ENCODE results near the gene BOLA3. TPM values are rescaled to one million over a fixed set of nuclear protein-coding genes. Genes with fewer than 3 reads are reported as not detected.

Gene BOLA3
- total and polyA plus RNA-seq, 10 donors = 12.6 to 41.4 (median 23.7) TPM

DNA sequence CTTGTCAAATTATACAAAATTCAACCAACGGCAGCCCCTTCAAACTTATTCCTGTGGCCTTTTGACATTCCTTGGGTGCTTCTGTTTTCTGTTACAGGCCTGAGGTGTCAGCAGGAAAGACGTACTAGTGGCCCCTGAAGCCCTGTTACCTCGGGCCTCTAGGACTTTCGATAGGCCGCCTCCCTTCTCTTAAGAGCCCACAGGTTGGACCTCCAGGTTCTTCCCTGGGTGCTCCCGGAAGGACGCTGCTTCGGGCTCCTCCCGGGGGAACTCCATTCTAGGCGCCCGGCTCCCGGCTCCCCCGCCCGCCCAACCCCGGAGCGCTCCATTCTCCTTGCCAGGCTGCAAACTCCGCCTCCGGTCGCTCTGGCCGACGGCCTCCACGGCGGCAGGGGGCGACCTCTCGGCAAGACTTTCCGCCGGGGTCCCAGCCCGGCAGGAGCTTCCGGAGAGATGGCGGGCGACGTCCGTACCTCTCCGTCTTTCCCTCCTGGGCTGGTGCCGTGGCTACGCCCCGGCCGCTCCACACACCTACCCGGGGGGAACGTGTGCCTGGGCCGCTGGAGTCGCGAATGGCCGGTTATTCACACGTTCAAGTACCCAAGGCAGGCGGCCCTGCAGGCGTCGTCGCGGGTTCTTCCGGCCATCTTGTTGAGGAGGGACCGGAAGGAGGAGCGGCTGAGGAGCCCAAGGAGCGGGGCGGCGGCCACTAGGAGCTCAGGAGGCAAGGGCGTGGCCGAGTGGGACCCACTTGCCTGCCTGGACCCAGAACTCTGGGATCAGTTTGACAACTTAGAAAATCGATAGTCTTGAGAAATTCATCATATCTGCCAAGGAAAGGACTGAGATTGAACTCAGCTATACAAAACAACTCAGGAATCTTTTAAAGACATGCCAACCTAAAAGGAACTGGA lies 27.5 kb downstream of the BOLA3 start:
- Histone ChIP-seq H3K27ac (peak overlapping the region; percentile 82 to 95 (median 86)), H3K4me3 (peak overlapping the region; percentile 46 to 89 (median 61)), H3K4me1 (peaks cover 0 to 13% (median 11%) of the 10 kb centered on the region in 6 donors), H3K27me3 (replicated peaks in 1 of 7) (no peaks in the 10 kb centered on the region), H3K36me3 (no peaks in the 10 kb centered on the region), H3K9me3 (peaks cover 3 to 34% (median 28%) of the 10 kb centered on the region in 8 donors)
- 5 to 10% (median 8%) methylated on average over 26 to 59 of the region's 59 CpGs for WGBS, 5 donors
- TF ChIP-seq POLR2A (IDR thresholded peaks at IDR 0.05) (no peak), POLR2AphosphoS5 (IDR thresholded peaks at IDR 0.05) (peak; percentile 78 to 90 (median 80))
- TF ChIP-seq, protein P1, sequence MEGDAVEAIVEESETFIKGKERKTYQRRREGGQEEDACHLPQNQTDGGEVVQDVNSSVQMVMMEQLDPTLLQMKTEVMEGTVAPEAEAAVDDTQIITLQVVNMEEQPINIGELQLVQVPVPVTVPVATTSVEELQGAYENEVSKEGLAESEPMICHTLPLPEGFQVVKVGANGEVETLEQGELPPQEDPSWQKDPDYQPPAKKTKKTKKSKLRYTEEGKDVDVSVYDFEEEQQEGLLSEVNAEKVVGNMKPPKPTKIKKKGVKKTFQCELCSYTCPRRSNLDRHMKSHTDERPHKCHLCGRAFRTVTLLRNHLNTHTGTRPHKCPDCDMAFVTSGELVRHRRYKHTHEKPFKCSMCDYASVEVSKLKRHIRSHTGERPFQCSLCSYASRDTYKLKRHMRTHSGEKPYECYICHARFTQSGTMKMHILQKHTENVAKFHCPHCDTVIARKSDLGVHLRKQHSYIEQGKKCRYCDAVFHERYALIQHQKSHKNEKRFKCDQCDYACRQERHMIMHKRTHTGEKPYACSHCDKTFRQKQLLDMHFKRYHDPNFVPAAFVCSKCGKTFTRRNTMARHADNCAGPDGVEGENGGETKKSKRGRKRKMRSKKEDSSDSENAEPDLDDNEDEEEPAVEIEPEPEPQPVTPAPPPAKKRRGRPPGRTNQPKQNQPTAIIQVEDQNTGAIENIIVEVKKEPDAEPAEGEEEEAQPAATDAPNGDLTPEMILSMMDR (IDR thresholded peaks at IDR 0.05 in 8 of 11, conservative IDR thresholded peaks at IDR 0.05 in 3 of 11) = peak in 10 of 11 experiments; percentile 36 to 84 (median 76)
- intact Hi-C loops (cut with DNase I; ENCODE audit: low total_unique reads) = no loop called here
- DNase-seq = peak; percentile 94

DNA sequence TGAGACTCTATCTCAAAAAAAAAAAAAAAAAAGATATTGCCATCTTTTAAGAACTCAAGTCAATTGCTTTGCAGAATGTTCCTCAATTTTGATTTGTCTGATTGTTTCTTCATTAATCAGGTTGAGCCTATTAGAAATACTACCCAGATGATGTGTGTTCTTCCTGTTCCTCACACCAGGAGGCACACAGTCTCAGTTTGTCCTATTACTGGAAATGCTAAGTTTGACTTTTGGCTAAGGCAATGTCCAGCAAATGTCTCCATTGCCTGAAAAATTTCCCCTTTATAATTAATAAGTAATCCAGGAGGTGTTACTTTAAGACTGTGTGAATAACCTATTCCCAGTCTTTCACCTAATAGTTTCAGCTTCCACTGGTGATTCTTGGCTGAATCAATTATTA lies 28.4 kb downstream of the BOLA3 start:
- Histone ChIP-seq H3K4me3 (peak overlapping the region in 1 of 8 donors; percentile 89), H3K27ac (no peak overlapping the region), H3K9me3 (peaks cover 3 to 34% (median 28%) of the 10 kb centered on the region in 8 donors), H3K4me1 (peaks cover 0 to 13% (median 11%) of the 10 kb centered on the region in 6 donors), H3K36me3 (no peaks in the 10 kb centered on the region), H3K27me3 (replicated peaks in 1 of 7) (no peaks in the 10 kb centered on the region)
- DNase-seq = no peak
- intact Hi-C loops (cut with DNase I; ENCODE audit: low total_unique reads) = no loop called here
- TF ChIP-seq POLR2A (IDR thresholded peaks at IDR 0.05) = no peak
- no peak for TF ChIP-seq POLR2AphosphoS5 (IDR thresholded peaks at IDR 0.05)
- TF ChIP-seq, protein P1 (IDR thresholded peaks at IDR 0.05 in 8 of 11, conservative IDR thresholded peaks at IDR 0.05 in 3 of 11) = no peak

DNA sequence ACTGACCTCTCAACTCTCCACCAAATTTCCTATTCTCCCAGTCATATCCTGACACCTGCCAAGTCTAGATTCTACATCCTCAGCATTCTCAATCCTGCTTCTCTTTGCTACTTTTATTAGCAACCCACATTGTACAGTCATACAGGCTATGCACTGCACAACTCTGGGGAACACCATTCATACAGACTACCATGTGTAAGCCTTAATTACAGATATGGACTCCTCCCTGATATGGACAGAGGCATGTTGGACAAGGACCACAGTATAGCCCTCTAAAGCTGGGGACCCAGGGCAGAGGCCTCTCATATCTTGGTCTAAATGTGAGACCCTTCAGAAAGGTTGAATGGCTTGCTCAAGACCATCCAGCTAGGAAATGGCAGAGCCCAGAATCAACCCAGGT lies 36.3 kb downstream of the BOLA3 start:
- Histone ChIP-seq H3K27me3 (replicated peaks in 1 of 7) (no peaks in the 10 kb centered on the region), H3K9me3 (no peaks in the 10 kb centered on the region), H3K4me1 (no peaks in the 10 kb centered on the region), H3K27ac (no peak overlapping the region), H3K4me3 (no peak overlapping the region), H3K36me3 (peaks cover 0 to 11% (median 0%) of the 10 kb centered on the region in 6 donors)
- no peak for TF ChIP-seq POLR2AphosphoS5 (IDR thresholded peaks at IDR 0.05)
- no peak for TF ChIP-seq POLR2A (IDR thresholded peaks at IDR 0.05)
- TF ChIP-seq, protein P1 (IDR thresholded peaks at IDR 0.05 in 8 of 11, conservative IDR thresholded peaks at IDR 0.05 in 3 of 11) = no peak
- no peak for DNase-seq
- intact Hi-C loops (cut with DNase I; ENCODE audit: low total_unique reads) = no loop called here

DNA sequence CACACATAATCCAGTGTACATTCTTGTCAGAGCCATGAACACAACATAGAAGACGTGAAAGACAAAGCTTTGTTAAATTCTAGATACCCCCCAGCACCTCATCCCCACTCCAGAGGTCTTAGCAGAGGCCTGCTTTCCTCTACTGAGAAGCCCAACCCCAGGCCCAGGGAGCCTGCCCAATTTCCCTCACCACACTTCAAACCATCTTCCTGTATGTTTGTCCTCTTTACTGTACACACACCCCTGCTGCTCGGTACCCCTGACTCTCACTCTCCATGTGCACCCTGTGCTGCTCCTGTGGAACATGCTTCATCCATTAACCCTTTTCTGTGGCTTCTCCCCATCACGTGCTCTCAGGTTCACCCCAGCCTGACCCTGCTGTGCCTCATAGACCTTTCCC lies 37.2 kb downstream of the BOLA3 start:
- intact Hi-C loops (cut with DNase I; ENCODE audit: low total_unique reads) = no loop called here
- WGBS, 5 donors = 84 to 95% (median 87%) methylated on average over 3 of the region's 3 CpGs
- TF ChIP-seq, protein P1 (IDR thresholded peaks at IDR 0.05 in 8 of 11, conservative IDR thresholded peaks at IDR 0.05 in 3 of 11) = no peak
- no peak for TF ChIP-seq POLR2AphosphoS5 (IDR thresholded peaks at IDR 0.05)
- TF ChIP-seq POLR2A (IDR thresholded peaks at IDR 0.05) = no peak
- H3K36me3 ChIP-seq = peaks cover 0 to 11% (median 0%) of the 10 kb centered on the region in 6 donors
- no peak for DNase-seq
- no peaks in the 10 kb centered on the region for H3K9me3 ChIP-seq
- no peaks in the 10 kb centered on the region for H3K4me1 ChIP-seq
- no peak overlapping the region for H3K27ac ChIP-seq
- no peak overlapping the region for H3K4me3 ChIP-seq
- H3K27me3 ChIP-seq (replicated peaks in 1 of 7) = no peaks in the 10 kb centered on the region
